HPDE6-E6E7 (cell line): ENCODE measurements around the gene RAB12.
"Not testable (repeated sequence)": the region's sequence is repeated elsewhere in the genome, so short reads cannot be mapped to it uniquely, and the experiment has no call there.

Source experiments
- DNase-seq: peaks from one replicate; pipeline ENCODE4 v3.0.0; 2011; ENCODE audit warnings: missing footprints; ENCODE audit errors: extremely low spot score

The RAB12 gene, protein sequence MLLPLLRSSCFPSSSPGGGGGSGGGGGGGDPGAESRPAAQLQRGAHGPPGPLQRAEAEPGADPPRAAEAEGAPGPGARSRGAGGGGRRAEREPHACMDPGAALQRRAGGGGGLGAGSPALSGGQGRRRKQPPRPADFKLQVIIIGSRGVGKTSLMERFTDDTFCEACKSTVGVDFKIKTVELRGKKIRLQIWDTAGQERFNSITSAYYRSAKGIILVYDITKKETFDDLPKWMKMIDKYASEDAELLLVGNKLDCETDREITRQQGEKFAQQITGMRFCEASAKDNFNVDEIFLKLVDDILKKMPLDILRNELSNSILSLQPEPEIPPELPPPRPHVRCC

DNA sequence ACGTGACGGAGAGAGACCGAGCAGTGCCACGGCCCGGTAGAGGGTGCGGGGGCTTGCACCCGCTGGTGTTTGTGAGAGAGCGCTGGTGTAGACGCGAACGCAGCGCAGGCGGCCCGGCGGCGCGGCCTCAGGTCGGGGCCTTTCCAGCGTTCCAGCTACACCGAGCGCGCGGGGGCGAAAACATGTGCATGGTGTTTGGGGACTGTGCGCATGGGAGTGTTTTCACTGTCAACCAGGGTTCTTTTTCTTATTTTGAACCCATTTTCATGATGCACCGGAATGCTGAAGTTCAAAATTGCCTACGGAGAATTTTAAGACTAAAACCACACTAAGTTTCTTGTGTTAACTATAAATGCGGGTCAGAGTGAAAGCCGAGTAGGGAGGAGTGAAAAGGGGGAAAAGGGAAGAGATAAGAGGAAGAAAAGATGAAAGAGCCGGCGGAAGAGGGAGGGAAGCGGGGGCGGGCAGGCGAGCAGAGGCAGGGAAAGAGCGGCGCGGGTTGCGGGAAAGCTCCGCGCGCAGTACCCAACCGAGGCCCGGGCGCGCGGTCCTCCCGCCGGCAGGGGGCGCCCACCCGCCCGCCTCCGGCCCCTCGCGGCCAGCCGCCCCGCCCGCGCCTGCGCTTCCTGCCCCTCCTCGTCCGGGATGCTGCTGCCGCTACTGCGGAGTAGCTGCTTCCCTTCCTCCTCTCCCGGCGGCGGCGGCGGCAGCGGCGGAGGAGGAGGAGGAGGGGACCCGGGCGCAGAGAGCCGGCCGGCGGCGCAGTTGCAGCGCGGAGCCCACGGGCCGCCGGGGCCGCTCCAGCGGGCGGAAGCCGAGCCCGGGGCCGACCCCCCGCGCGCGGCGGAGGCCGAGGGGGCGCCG lies at the start of gene RAB12:
Gene RAB12, plus strand, starts transcription at position 643 of the 864 bp plus-strand sequence. Its CDS starts 3 bp downstream, at position 646.
- DNase-seq = peak; percentile 80

DNA sequence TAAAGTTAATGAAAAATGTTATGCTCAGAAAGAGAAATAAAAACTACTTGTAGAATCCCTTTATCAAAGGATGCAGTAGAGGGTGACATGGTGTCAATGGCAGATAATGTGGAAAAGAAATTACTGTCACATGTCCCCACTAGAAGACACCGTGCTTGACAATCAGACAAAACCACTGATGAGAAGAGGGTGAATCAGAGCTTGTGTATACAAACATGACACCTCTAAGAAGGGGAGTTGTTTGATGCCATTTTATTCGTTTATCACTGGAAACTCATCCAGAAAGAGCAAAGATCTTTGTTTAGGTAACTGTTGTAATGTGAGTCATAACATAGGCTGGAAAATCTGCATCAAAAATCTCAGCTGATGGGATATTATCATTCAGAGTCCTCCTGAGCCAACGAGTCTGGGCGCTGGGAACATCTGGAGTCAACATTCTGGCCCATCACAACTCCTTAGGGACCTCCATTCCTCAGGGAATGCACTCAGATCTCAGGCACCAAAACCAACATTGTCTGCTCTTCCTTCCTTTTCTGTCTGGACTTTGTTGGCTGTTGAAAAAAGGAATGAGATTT lies 49.5 kb upstream of the RAB12 start:
- DNase-seq = no peak

DNA sequence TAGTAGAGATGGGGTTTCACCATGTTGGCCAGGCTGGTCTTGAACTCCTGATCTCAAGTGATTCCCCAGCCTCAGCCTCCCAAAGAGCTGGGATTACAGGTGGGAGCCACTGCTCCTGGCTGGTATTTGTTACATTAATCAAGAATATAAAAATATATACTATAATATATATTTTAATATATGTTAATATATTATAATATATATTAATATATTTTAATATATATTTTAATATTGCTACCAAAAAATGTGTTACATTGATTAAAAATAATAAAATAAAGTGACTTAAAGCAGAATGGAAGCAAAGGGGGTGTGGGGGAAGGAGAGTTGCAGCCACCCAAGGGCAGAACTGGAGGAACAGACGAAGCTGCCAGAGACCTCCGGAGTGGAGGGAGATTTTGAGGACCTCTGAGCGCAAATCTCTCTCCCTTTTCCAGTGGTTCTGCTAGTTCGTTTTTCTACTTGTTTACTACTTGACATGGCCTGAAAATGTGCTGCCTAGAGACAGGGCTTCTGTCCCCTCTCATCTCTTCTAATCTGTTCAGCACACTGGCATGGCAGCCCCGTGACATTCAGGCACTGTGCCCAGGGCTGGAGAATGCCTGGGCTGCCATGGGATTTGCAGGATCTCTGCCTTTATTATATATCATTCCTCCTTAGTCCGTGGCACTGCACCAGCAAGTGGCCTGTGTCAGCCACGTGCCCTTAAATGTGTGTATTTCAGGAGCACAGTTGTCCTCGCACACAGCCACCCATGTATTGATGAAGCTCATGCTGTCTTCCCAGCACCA lies 47.9 kb upstream of the RAB12 start:
- DNase-seq = no peak

DNA sequence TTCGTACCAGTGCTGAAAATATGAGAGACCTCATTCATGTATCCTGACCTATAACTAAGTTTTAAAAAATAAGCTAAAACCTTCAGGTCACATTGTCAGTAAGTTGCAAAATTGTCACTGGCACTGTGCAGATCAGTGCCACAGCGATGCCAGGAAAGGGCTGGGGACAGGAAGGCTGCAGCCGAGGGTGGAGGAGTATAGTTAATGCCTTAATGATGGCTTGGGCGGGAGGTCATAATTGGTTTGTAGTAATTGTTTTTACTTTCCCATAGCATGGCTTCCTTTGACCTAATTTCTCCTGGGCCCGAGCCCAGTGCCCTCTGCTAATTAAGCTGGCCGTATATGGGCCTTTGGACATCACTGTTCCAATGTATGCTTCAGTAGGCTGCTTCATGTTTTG lies 47.2 kb upstream of the RAB12 start:
- no peak for DNase-seq

DNA sequence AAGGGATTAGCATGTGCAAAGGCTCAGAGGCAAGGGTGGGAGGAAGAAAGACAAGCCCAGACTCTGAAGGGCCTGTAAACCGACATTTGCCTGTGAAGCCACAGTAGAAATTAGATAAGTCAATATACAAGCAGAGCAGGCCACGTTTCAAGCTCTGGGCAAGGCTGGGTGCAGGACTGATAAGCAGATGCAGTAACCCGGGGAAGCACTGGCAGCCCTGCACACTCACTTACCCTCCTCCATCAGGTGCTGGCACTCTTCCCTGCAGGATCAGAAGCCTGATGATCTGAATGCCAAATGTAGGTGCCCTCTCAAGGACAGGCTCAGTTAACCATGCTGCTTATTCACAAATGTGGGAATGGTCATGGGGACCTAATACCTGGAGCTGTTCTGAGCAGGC lies 46.3 kb upstream of the RAB12 start:
- DNase-seq = no peak

DNA sequence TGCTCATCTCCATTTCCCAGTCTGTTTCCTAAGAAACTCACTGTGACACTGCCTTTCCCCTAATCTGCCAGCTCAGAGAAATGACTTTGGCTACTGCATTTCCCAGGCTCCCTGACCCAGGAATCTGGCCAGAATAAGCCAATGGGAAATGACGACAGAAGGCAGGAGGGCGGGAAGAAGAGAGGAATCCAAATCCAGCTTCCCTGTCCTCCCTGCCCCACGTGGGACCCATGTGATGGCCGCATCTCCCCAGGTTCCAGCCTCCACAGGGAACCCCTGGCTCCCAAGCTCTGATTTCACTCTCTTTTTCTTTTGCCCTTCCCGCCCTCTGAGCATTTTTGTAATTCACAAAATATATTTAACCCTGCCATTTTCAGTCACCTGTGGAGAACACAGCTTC lies 37.8 kb upstream of the RAB12 start:
- DNase-seq = no peak

DNA sequence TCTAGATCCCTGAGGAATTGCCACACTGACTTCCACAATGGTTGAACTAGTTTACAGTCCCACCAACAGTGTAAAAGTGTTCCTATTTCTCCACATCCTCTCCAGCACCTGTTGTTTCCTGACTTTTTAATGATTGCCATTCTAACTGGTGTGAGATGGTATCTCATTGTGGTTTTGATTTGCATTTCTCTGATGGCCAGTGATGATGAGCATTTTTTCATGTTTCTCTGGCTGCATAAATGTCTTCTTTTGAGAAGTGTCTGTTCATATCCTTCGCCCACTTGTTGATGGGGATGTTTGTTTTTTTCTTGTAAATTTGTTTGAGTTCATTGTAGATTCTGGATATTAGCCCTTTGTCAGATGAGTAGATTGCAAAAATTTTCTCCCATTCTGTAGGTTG lies 35.5 kb upstream of the RAB12 start:
- not testable (repeated sequence) for DNase-seq

DNA sequence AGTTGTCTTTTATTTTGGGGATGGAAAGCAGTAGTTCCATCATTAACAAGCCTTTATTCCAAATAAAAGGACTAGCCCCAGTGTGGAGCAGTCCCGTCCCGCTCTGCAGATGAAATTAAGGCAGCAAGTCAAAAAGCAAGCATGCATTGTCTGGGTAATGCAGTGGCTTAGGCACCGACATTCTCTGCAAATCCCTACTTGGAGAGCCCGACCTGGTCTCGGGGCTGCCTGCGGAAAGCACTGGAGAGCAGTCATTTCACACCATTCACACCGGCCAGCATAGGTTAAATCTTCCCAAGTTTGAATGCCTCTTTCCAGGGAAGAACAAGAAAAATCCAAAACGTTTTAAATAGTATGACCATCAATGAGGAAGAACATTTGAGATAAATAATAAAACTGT lies 24.4 kb upstream of the RAB12 start:
- no peak for DNase-seq

DNA sequence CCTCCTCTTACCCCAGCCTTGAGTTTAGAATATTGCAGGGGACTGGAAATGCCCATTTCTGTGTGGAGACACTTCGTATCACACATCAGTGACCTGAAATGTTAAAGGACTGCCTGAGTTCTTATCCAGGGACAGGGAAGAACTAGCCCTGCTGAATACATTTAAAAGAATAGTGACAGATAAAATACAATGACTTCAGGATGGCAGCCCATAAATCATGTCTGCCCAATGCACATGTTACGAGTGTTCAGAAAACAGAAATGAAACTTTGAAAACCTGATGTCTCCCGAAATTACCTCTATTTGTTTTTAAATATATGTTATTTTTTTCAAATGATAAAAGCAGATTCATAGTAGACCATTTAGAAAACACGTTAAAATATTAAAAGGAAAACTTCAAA lies 22.3 kb upstream of the RAB12 start:
- DNase-seq = no peak

DNA sequence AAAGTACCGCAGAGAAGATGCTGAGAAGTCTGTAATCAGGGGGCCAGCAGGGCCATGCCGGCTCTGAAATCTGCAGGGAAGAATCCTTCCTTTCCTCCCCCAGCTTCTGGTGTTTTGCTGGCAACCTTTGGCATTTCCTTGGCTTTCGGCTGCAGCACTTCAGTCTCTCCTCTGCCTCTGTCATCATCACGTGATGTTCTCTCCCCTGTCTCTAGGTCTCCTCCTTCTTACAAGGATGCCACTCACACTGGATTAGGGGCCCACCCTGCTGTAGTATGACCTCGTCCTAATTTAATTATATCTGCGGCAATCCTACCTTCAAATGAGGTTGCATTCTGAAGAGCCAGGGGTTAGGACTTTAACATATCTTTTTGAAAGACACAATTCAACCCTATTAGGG lies 13.8 kb upstream of the RAB12 start:
- no peak for DNase-seq

DNA sequence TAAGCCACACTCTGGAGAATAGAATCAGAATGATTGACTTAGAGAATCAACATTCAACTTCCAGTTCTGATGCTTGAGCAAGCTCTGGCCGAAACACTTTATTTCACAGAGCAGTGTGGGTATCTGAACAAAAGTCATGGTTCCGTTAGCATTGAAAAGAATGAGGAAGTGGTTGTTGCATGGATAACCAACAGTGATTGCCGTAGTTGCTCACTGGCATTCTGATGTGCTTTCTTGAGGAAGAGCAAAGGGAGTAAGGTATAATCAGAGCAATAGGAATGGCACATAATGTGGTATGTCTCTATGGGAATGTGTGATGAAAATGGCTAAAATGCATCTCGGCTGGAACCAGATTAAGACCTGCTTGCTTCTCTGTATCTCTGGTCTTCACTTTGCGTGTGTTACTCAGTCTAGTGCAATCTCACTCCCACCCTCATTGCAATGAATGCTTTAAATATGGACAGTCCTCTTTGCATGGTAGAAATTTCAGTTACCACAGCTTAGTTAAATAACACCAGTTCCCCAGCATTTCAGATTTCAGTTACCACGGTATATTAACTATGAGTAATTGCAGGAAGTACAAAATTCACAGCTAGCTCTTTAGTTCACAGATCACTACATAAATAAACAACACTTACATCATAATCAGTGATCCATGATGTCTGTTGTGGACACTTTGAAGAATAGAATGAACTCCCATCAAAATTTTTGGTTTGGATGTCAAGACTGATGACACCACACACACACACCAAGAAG lies 7.8 kb upstream of the RAB12 start:
- no peak for DNase-seq

DNA sequence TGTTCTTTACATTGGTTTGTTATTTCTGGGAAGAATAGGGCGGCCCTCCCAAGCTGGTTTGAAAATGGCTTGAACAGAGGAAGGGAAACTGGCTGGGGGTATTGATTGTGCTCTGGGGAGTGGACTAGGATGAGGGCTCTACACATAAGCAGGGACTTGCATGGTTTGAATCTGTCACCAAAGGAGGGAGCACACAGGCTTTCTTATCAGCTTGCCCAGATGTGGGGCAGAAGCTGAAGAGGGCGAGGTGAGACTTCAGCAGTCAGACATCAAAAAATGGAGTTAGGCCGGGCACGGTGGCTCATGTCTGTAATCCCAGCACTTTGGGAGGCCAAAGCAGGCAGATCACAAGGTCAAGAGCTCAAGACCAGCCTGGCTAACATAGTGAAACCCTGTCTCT lies 7.2 kb upstream of the RAB12 start:
- no peak for DNase-seq

DNA sequence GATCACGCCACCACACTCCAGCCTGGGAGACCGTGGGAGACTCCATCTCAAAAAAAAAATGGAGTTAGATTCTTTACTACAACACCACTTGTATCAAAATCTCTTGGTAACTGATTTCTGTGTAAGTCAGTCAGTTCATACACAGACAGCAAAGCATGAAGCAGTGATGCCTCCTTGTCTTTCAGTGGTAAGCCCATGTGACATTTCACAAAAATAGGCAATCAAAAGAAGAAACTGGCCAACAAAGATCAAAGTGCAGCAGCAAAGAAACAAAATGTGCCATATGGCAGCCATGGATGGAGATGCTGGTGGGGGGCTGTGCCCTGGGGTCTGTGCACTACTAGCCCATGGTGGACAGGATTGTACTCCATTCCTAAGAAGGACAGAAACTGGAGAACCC lies 6.7 kb upstream of the RAB12 start:
- no peak for DNase-seq

DNA sequence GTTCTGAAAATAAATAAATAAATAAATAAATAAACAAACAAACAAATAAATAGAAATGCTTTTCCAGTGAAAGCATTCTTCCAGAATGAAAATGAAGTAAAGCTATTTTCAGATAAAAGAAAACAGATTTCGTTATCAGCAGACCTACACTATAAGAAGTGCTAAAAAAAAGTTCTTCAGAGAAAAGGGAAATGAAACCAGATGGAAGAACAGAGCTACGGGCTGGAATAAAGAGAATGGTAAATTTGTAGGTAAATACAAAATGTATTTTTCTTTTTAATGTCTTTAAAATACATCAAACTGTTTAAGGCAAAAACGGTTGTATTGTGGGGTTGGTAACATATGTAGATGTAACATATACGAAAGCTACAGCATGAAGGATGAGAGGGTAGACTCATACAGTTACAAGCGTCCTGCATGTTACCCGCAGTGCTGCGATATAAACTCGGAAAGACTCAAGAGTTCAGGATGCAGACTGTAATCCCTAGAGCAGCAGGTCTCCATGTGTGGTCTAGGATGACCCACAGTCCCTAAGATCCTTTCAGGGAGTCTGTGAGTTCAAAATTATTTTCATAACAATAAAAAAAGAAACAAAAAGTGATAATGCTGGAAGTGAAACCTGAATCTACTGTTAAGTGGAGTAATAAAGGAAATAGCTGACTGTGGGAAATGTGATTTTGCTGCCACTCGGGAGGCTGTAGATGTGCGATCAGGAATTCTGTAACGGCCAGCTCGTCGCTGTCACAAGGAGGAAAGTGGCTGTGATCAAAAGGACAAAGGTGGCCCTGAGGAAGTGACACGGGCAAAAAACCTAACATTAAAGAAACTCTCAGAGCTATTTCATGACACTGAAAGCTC lies 5.3 kb upstream of the RAB12 start:
- DNase-seq = no peak

DNA sequence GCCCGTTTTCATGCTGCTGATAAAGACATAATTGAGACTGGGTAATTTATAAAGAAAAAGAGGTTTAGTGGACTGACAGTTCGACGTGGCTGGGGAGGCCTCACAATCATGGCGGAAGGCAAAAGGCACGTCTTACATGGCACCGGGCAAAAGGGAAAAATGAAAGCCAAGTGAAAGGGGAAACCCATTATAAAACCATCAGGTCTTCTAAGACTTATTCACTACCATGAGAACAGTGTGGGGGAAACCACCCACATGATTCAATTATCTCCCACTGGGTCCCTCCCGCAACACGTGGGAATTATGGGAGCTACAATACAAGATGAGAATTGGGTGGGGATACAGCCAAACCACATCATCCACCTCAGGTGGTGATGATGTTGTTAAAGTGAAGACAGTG lies 3.3 kb upstream of the RAB12 start:
- no peak for DNase-seq

DNA sequence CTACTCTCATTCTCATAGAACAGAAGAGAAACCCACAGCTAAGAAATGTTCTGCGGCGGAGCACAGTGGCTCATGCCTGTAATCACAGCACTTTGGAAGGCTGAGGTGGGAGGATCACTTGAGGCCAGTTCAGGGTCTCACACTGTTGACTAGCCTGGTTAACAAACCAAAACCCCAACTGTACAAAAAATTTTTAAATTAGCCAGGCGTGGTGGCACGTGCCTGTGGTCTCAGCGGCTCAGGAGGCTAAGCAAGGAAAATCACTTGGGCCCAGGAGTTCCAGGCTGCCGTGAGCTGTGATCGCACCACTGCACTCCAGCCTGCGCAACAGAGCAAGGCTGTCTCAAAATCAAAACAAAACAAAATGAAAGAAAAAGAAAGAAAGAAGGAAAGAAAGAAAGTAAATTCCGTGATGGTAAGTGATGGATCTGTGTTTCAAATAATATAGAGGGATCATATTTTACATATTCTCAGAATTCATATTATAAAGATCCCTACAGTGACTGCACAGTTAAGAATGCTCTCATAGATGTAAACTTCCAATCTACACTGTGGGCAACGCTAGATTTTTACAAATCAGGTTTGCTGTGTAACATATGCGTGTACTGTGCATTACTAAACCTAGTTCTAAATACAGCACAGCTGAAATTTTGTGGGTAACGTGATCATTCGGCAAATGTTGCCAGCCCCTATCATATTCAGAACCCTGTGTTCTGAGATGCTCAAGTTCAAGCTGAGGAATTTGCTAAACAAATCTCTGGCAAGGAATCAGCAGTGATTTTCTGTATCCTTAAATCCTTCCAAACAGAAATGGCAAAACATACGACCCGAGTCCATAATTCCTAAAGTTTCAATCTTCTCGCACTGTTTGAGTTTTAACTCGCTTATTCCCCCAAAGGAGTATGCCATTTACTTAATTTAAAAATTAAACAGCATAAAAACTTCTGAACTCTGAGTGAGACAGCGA lies 1.2 kb upstream of the RAB12 start:
- no peak for DNase-seq

DNA sequence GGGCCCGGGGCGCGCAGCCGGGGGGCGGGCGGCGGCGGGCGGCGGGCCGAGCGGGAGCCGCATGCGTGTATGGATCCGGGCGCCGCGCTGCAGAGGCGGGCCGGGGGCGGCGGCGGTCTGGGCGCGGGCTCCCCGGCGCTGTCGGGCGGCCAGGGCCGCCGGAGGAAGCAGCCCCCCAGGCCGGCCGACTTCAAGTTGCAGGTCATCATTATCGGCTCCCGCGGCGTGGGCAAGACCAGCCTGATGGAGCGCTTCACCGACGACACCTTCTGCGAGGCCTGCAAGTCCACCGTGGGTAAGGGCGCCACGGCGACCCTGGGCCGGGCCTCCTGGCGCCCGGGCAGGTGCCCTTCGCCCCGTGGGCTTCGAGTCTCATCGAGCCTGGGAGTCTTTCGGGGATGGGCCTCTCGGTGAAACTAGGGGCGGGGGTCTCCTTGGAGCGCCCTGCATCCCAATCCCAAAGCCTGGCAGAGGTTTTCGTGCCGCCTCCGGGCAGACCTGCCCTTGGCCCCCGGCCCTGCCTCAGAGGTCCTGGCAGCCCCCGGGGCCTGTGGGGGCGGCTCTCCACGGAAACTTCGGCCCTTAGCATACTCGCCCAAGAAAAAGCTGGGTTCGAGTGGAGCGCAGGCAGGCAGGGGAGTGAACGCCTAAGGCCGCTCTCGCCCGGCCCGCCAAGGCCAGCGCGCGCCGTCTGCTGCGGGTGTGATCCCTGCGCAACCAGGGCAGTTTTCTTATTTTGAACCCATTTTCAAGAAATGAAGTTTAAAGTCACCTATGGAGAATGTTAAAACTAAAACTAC lies 622 bp downstream of the RAB12 start:
- DNase-seq = no peak

DNA sequence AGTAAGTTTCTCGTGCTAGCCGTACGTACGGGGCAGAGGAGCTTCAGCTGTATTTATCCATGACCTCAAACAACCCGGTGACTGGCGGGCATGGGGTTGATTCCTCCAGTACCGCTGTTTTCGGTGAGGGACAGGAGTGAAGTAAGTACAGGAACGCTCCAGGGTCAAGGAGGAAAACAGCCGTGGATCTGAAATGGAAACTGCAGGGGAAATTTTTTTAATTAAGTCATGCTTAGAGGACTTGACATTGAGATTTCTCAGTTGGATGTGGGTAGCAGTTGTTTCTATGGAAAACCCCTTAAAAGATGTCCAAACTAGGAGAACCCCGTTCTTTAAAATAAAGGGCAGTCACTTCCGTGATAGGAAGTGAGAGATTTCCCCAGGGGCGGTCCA lies 1.2 kb downstream of the RAB12 start:
- no peak for DNase-seq
